ENCODE results near the gene SMIM10.
"Not testable (repeated sequence)": the region's sequence is repeated elsewhere in the genome, so short reads cannot be mapped to it uniquely, and the experiment has no call there.

SMIM10 gene

DNA sequence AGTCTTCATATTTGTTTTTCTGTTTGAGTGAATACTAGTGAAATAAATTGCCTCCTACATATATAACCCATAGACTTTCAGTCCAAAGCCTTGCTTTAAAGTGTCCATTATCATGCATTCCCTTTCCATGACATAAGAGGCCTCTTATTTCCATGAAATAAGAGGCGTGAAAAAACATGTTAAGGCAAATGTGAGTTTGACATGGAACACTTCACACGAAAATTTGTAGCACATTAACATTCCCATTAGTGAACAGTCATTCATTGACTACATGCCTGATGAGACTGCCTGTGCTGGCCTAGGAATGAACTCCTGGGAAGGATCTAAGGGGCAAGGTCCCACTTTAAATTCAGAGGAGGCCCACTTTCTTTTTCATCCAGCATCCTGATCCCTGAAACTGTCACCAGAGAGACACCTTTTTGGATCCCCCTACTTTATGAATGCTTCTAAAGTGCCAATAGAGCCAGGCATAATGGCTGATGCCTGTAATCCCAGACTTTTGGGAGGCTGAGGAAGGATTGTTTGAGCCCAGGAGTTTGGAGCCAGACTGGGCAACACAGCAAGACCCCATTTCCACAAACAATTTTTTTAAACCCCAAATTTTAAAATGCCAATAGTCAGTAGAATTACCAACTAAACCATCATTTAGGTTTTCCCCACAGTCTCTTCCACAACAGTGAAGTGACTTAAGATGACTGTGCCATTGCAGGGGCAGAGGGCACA lies 24.9 kb downstream of the SMIM10 start:
- no peak for DNase-seq

DNA sequence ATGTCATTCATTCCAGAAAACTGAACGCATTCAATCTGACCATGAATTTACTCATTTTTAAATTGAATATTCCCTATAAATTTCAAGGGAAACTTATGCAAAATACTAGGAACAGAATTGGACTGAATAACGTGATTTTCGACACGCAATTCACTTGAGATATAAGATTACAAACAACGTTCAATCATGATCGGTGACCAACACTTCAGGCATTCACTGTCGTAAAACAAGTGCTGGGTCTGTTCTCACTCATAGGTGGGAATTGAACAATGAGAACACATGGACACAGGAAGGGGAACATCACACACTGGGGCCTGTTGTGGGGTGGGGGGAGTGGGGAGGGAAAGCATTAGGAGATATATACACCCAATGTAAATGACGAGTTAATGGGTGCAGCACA lies 29.1 kb downstream of the SMIM10 start:
- DNase-seq = not testable (repeated sequence)

DNA sequence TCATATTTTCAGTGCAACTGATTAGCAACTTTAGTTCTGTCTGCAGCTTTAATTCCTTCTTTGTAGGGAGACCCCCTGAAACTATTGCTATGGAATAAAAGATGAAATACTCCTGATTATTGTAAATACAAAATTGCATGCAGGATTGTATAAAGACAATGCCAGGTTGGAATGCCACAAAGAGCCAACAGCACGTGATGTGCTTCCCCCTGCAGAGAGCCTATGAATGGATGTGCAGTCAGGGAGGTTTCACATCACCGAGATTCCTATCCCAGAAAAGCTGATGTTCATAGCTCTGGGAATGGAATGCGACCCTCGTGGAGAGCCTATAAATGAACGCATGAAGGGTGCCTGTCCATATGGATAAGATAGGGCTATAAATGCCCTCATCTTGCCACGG lies 33.0 kb downstream of the SMIM10 start:
- not testable (repeated sequence) for DNase-seq

DNA sequence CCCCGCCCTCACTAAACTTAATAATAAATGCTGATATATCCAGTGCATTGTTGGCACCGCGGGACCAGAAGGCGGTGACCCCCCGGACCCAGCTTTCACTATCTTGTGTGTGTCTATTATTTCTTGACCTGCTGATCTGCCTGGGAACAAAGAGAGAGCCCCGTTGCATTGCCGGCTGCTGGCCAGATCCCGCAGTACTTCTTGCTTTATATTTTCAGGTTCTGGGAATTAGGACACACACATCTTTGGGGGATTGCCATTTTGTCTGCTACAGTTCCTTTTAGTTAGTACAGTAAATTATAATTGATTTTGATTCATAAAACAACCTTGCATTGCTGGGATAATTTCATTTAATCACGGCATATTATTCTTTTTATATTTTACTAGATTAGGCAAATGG lies 33.7 kb downstream of the SMIM10 start:
- no peak for DNase-seq

GRCh38 chrX:135030207-135030963 lies 39.6 kb downstream of the SMIM10 start:
- not testable (repeated sequence) for DNase-seq

- not testable (repeated sequence) for DNase-seq
Observed at GRCh38 chrX:135041149-135042123, 50.6 kb downstream of the SMIM10 start.

All from right forelimb (tissue), 1 donor.